Astrocyte (in vitro differentiated cells and primary cell): Measurements from ENCODE around the gene MVD.

Experiments used
- CTCF ChIP-seq: IDR thresholded peaks from 2 replicates; pipeline ENCODE4 v1.5.1; 2011; ENCODE audit warnings: low read depth, mild to moderate bottlenecking, inconsistent platforms, low read length, moderate library complexity; ENCODE audit not compliant: insufficient read depth
- EZH2 ChIP-seq: IDR thresholded peaks from 2 replicates; pipeline ENCODE4 v1.6.1; 2012; ENCODE audit warnings: mild to moderate bottlenecking, low read length, inconsistent platforms; ENCODE audit not compliant: insufficient read depth

GRCh38 chr16:88628512-88628974 lies 34.3 kb downstream of the MVD start:
- TF ChIP-seq CTCF (peak; percentile 31), EZH2 (no peak)
